Neural progenitor cell (in vitro differentiated cells): ENCODE measurements around the gene IL16. TPM values are rescaled to one million over a fixed set of nuclear protein-coding genes. Genes with fewer than 3 reads are reported as not detected.

Experiments used
- DNase-seq: peaks from one replicate; pipeline ENCODE4 v3.0.0-alpha.2; 2016; ENCODE audit warnings: low spot score
- H2AFZ ChIP-seq: fragments of 200-600 bp; sonication (generic); replicated peaks from 2 replicates; pipeline ENCODE4 v1.6.1; 2016; ENCODE audit warnings: antibody characterized with exemption
- H3F3A ChIP-seq: fragments of 200-600 bp; sonication (generic); 2 replicates; pipeline ENCODE4 v1.6.1; 2016; ENCODE audit warnings: antibody characterized with exemption, low read depth
- H3K27ac ChIP-seq: fragments of 200-600 bp; sonication (generic); 2 replicates; pipeline ENCODE4 v1.5.1; 2016; ENCODE audit warnings: mild to moderate bottlenecking
- H3K27me3 ChIP-seq: fragments of 200-600 bp; sonication (generic); 2 replicates; pipeline ENCODE4 v1.6.1; 2016; ENCODE audit warnings: mild to moderate bottlenecking, moderate library complexity
- H3K36me3 ChIP-seq: fragments of 200-600 bp; sonication (generic); 2 replicates; pipeline ENCODE4 v1.5.1; 2016
- H3K4me1 ChIP-seq: fragments of 200-600 bp; sonication (generic); 2 replicates; pipeline ENCODE4 v1.6.1; 2016; ENCODE audit warnings: mixed run types
- H3K4me2 ChIP-seq: fragments of 200-600 bp; sonication (generic); 2 replicates; pipeline ENCODE4 v1.6.1; 2016
- H3K4me3 ChIP-seq: fragments of 200-600 bp; sonication (generic); 2 replicates; pipeline ENCODE4 v1.5.1; 2016
- H3K79me2 ChIP-seq: fragments of 200-600 bp; sonication (generic); 2 replicates; pipeline ENCODE4 v1.6.1; 2016; ENCODE audit warnings: low read depth
- H3K9ac ChIP-seq: fragments of 200-600 bp; sonication (generic); 2 replicates; pipeline ENCODE4 v1.6.1; 2016
- H3K9me3 ChIP-seq: fragments of 200-600 bp; sonication (generic); 2 replicates; pipeline ENCODE4 v1.5.1; 2016; ENCODE audit warnings: low read depth
- H4K20me1 ChIP-seq: fragments of 200-600 bp; sonication (generic); 2 replicates; pipeline ENCODE4 v1.6.1; 2016; ENCODE audit warnings: low read depth
- H3K27ac Mint-ChIP-seq: 3 replicates; pipeline ENCODE4 v1.8.0; 2021; ENCODE audit warnings: mixed read lengths
- H3K27me3 Mint-ChIP-seq: 2 replicates; pipeline ENCODE4 v1.8.0; 2022; ENCODE audit warnings: low read depth, mild to moderate bottlenecking, inconsistent platforms, moderate library complexity, mixed read lengths; ENCODE audit not compliant: insufficient read depth
- H3K36me3 Mint-ChIP-seq: 3 replicates; pipeline ENCODE4 v1.8.0; 2021; ENCODE audit warnings: mixed read lengths
- H3K4me1 Mint-ChIP-seq: 3 replicates; pipeline ENCODE4 v1.8.0; 2021; ENCODE audit warnings: mixed read lengths
- H3K4me3 Mint-ChIP-seq: 3 replicates; pipeline ENCODE4 v1.8.0; 2021; ENCODE audit warnings: mild to moderate bottlenecking, moderate library complexity, mixed read lengths
- H3K9me3 Mint-ChIP-seq: 3 replicates; pipeline ENCODE4 v1.8.0; 2020; ENCODE audit warnings: mixed read lengths
- CTCF ChIP-seq: fragments of 200-600 bp; sonication (generic); IDR thresholded peaks from 2 replicates; pipeline ENCODE4 v1.5.1; 2017; ENCODE audit warnings: antibody characterized with exemption, mild to moderate bottlenecking
- EZH2 ChIP-seq: fragments of 200-600 bp; sonication (generic); IDR thresholded peaks from 2 replicates; pipeline ENCODE4 v1.6.1; 2017; ENCODE audit warnings: antibody characterized with exemption, mild to moderate bottlenecking, moderate library complexity
- EZH2phosphoT487 ChIP-seq: fragments of 200-600 bp; sonication (generic); IDR thresholded peaks from 2 replicates; pipeline ENCODE4 v1.6.1; 2017; ENCODE audit warnings: antibody characterized with exemption
- total RNA-seq: library from RNA; depleted of rRNA; stranded (reverse); fragments of >200 nt; gene quantifications from 2 replicates; pipeline ENCODE4 v1.2.3, GENCODE V29; 2015; ENCODE audit warnings: low replicate concordance

The IL16 gene
- total RNA-seq, 1 donor from 2014 or later = not detected

GRCh38 chr15:81174125-81174791 lies 22.4 kb upstream of the IL16 start:
- Mint-ChIP-seq H3K9me3 (no peaks in the 10 kb centered on the region), H3K27me3 (peaks cover 4% of the 10 kb centered on the region), H3K27ac (no peak overlapping the region), H3K4me1 (peaks cover under 1% of the 10 kb centered on the region), H3K36me3 (no peaks in the 10 kb centered on the region), H3K4me3 (no peak overlapping the region)
- Histone ChIP-seq H2AFZ (no peak overlapping the region), H3K4me1 (peaks cover 9% of the 10 kb centered on the region), H3K9ac (no peak overlapping the region), H3K4me2 (no peak overlapping the region), H3F3A (peaks cover 1% of the 10 kb centered on the region), H3K4me3 (no peak overlapping the region), H3K79me2 (no peaks in the 10 kb centered on the region), H3K36me3 (no peaks in the 10 kb centered on the region), H3K27ac (no peak overlapping the region), H3K27me3 (no peaks in the 10 kb centered on the region), H4K20me1 (no peaks in the 10 kb centered on the region), H3K9me3 (no peaks in the 10 kb centered on the region)
- no peak for DNase-seq
- TF ChIP-seq EZH2 = no peak
- no peak for TF ChIP-seq EZH2phosphoT487
- no peak for TF ChIP-seq CTCF

- Histone ChIP-seq H3K4me2 (no peak overlapping the region), H3F3A (no peaks in the 10 kb centered on the region), H3K27ac (no peak overlapping the region), H4K20me1 (no peaks in the 10 kb centered on the region), H3K9me3 (no peaks in the 10 kb centered on the region), H2AFZ (no peak overlapping the region), H3K4me1 (peaks cover 9% of the 10 kb centered on the region), H3K27me3 (no peaks in the 10 kb centered on the region), H3K9ac (no peak overlapping the region), H3K4me3 (no peak overlapping the region), H3K36me3 (no peaks in the 10 kb centered on the region), H3K79me2 (no peaks in the 10 kb centered on the region)
- DNase-seq = peak; percentile 22
- no peak for TF ChIP-seq CTCF
- TF ChIP-seq EZH2phosphoT487 = no peak
- TF ChIP-seq EZH2 = no peak
- Mint-ChIP-seq H3K27me3 (peaks cover 4% of the 10 kb centered on the region), H3K4me1 (no peaks in the 10 kb centered on the region), H3K9me3 (no peaks in the 10 kb centered on the region), H3K36me3 (no peaks in the 10 kb centered on the region), H3K4me3 (no peak overlapping the region), H3K27ac (no peak overlapping the region)
These were observed 21.8 kb upstream of the IL16 start for GRCh38 chr15:81174792-81175327.

GRCh38 chr15:81175496-81175895 lies 21.2 kb upstream of the IL16 start:
- H3K36me3 ChIP-seq = no peaks in the 10 kb centered on the region
- no peak for DNase-seq
- H3K27ac Mint-ChIP-seq = no peak overlapping the region

More at GRCh38 chr15:81175496-81175895, 21.2 kb upstream of the IL16 start:
- H4K20me1 ChIP-seq = no peaks in the 10 kb centered on the region
- H3K4me1 Mint-ChIP-seq = no peaks in the 10 kb centered on the region
- no peaks in the 10 kb centered on the region for H3K9me3 Mint-ChIP-seq
- no peaks in the 10 kb centered on the region for H3K36me3 Mint-ChIP-seq
- H3K9me3 ChIP-seq = no peaks in the 10 kb centered on the region
- TF ChIP-seq EZH2 (no peak), EZH2phosphoT487 (no peak), CTCF (no peak)
- H3K27ac ChIP-seq = no peak overlapping the region
- H3K9ac ChIP-seq = no peak overlapping the region
- no peak overlapping the region for H3K4me3 Mint-ChIP-seq
- H3K27me3 ChIP-seq = no peaks in the 10 kb centered on the region
- H3K27me3 Mint-ChIP-seq = peaks cover 4% of the 10 kb centered on the region
- H3K4me2 ChIP-seq = no peak overlapping the region
- H3K4me1 ChIP-seq = peaks cover 9% of the 10 kb centered on the region
- H3K4me3 ChIP-seq = no peak overlapping the region
- no peaks in the 10 kb centered on the region for H3F3A ChIP-seq
- no peak overlapping the region for H2AFZ ChIP-seq
- H3K79me2 ChIP-seq = no peaks in the 10 kb centered on the region
